K562 (cell line): ENCODE data around the gene TTC9C. TPM values are rescaled to one million over a fixed set of nuclear protein-coding genes. Genes with fewer than 3 reads are reported as not detected.

Experiments used
- CBX2 ChIP-seq: fragments of 200-600 bp; sonication (generic); IDR thresholded peaks from one replicate; pipeline ENCODE4 v1.6.1; 2012; ENCODE audit warnings: mild to moderate bottlenecking, low read length, inconsistent platforms; ENCODE audit not compliant: insufficient read depth, poor library complexity, severe bottlenecking
- CTCF ChIP-seq, 3 experiments: IDR thresholded peaks in 2 of 3; conservative IDR thresholded peaks in 1 of 3; 2 replicates each; pipeline ENCODE4 v1.5.1; 2011 to 2012; ENCODE audit warnings: low read length in 3 of 3, mild to moderate bottlenecking in 3 of 3, control low read depth in 2 of 3, improper control_type of control experiment in 1 of 3, inconsistent platforms in 1 of 3, low read depth in 1 of 3, mixed read lengths in 1 of 3, moderate library complexity in 1 of 3; ENCODE audit not compliant: insufficient read depth in 2 of 3
- DACH1 ChIP-seq: fragments of 450-650 bp; IDR thresholded peaks from 2 replicates; pipeline ENCODE4 v1.6.1; 2018; ENCODE audit not compliant: partially characterized antibody
- E2F4 ChIP-seq: sonication (generic); formaldehyde crosslinking; IDR thresholded peaks from 2 replicates; pipeline ENCODE4 v1.8.0; 2022; ENCODE audit warnings: mild to moderate bottlenecking, low read depth, missing genetic modification reagents
- E2F6 ChIP-seq, 2 experiments: IDR thresholded peaks; 2 replicates each; pipeline ENCODE4 v1.6.1; 2011; ENCODE audit warnings: borderline replicate concordance in 1 of 2, control low read depth in 1 of 2, low read depth in 1 of 2, low read length in 1 of 2, mild to moderate bottlenecking in 1 of 2, mixed read lengths in 1 of 2, moderate library complexity in 1 of 2; ENCODE audit not compliant: insufficient read depth in 1 of 2, insufficient read length in 1 of 2, poor library complexity in 1 of 2, severe bottlenecking in 1 of 2; ENCODE audit errors: extremely low read depth in 1 of 2
- KAT8 ChIP-seq: fragments of 450-650 bp; IDR thresholded peaks from 2 replicates; pipeline ENCODE4 v1.6.1; 2016; ENCODE audit warnings: low read depth, mild to moderate bottlenecking
- PHF8 ChIP-seq: fragments of 200-600 bp; sonication (generic); IDR thresholded peaks from 2 replicates; pipeline ENCODE4 v1.6.1; 2012; ENCODE audit warnings: mixed run types, mild to moderate bottlenecking, inconsistent platforms, low read length, moderate library complexity, borderline replicate concordance
- SIRT6 ChIP-seq: IDR thresholded peaks from one replicate; pipeline ENCODE4 v1.6.1; 2012; ENCODE audit warnings: low read depth, mild to moderate bottlenecking, control low read depth, inconsistent platforms, low read length, moderate library complexity
- TEAD4 ChIP-seq, 2 experiments: sonication (generic) in 1 of 2; formaldehyde crosslinking in 1 of 2; IDR thresholded peaks; 2 replicates each; pipeline versions ENCODE4 v1.6.1 to v1.8.0; 2012 to 2022; ENCODE audit warnings: borderline replicate concordance in 1 of 2, inconsistent platforms in 1 of 2, low read length in 1 of 2, mild to moderate bottlenecking in 1 of 2, missing genetic modification reagents in 1 of 2
- TOE1 ChIP-seq, 2 experiments: fragments of 450-650 bp in 1 of 2; sonication (generic) in 1 of 2; formaldehyde crosslinking in 1 of 2; IDR thresholded peaks; 2 replicates each; pipeline versions ENCODE4 v1.7.1 to v1.8.0; 2016 to 2022; ENCODE audit warnings: borderline replicate concordance in 2 of 2, mild to moderate bottlenecking in 2 of 2, antibody characterized with exemption in 1 of 2, inconsistent platforms in 1 of 2, low read depth in 1 of 2, missing genetic modification reagents in 1 of 2, moderate library complexity in 1 of 2
- YY1 ChIP-seq, 3 experiments: IDR thresholded peaks; 2 replicates each; pipeline ENCODE4 v1.6.1; 2011; ENCODE audit warnings: low read length in 2 of 3, mild to moderate bottlenecking in 2 of 3, moderate library complexity in 2 of 3, borderline replicate concordance in 1 of 3, control low read depth in 1 of 3, low read depth in 1 of 3; ENCODE audit not compliant: insufficient read depth in 3 of 3, insufficient replicate concordance in 2 of 3, control insufficient read depth in 1 of 3, insufficient read length in 1 of 3; ENCODE audit errors: extremely low read depth in 1 of 3
- ZBTB33 ChIP-seq: sonication (generic); formaldehyde crosslinking; IDR thresholded peaks from 2 replicates; pipeline ENCODE4 v1.8.1; 2023; ENCODE audit warnings: mild to moderate bottlenecking, missing genetic modification reagents
- ZHX1 ChIP-seq: fragments of 150-350 bp; conservative IDR thresholded peaks from 2 replicates; pipeline ENCODE4 v1.6.1; 2014; ENCODE audit warnings: low read length
- ZNF24 ChIP-seq: fragments of 450-650 bp; IDR thresholded peaks from 2 replicates; pipeline ENCODE4 v1.6.1; 2016
- polyA plus RNA-seq, 8 experiments: library from polyadenylated mRNA; depleted of rRNA in 4 of 8; stranded (reverse) in 5 of 8; unstranded in 3 of 8; fragments of >200 nt; fragmentation: Nextera tagmentation in 2 of 8; fragmentation: Illumina TruSeq in 1 of 8; extraction: Ambion mirVana in 2 of 8; extraction: Trizol in 1 of 8; gene quantifications; 2 replicates each; pipeline versions ENCODE4 v1.2.1 to v1.2.3, GENCODE V29; 2011 to 2014; ENCODE audit warnings: inconsistent platforms in 1 of 8, missing spikeins in 1 of 8
- total RNA-seq, 7 experiments: library from RNA; depleted of rRNA in 6 of 7; stranded (reverse); fragments of >200 nt in 6 of 7; fragmentation: Illumina TruSeq in 2 of 7; extraction: Trizol in 2 of 7; gene quantifications; 2 replicates each; pipeline versions ENCODE4 v1.2.1 to v1.2.3, GENCODE V29; 2011 to 2021; ENCODE audit warnings: low replicate concordance in 1 of 7

TTC9C gene
- total and polyA plus RNA-seq, 9 of the 15 experiments (the other 6 are each of a cell fraction or from before 2014, with no cell fraction given) = 32.8 to 59.0 (median 37.1) TPM

GRCh38 chr11:62709247-62710000 lies 18.9 kb upstream of the TTC9C start (continued):
- TF ChIP-seq ZHX1 (peak; percentile 61), E2F6 (IDR thresholded peaks at IDR 0.05; ENCODE audit: borderline replicate concordance in 1 of 2, extremely low read depth in 1 of 2, insufficient read depth in 1 of 2, insufficient read length in 1 of 2, low read depth in 1 of 2, low read length in 1 of 2, poor library complexity in 1 of 2, severe bottlenecking in 1 of 2) (no peak), ZBTB33 (CRISPR knock-in tag) (peak; percentile 82; the same call in 1 of the 2 replicates), TOE1 (IDR thresholded peaks at IDR 0.05; ENCODE audit: borderline replicate concordance) (no peak), TOE1 (CRISPR knock-in tag; IDR thresholded peaks at IDR 0.05; ENCODE audit: borderline replicate concordance, low read depth) (no peak), TEAD4 (IDR thresholded peaks at IDR 0.05; ENCODE audit: low read length) (peak; percentile 27; the same call in 1 of the 2 replicates), TEAD4 (CRISPR knock-in tag; IDR thresholded peaks at IDR 0.05; ENCODE audit: borderline replicate concordance) (no peak), KAT8 (0 out of 2 replicates have a peak, but pooled peaks have one; percentile 49), ZNF24 (no peak), PHF8 (no peak), CTCF (IDR thresholded peaks at IDR 0.05 in 2 of 3, conservative IDR thresholded peaks at IDR 0.05 in 1 of 3; ENCODE audit: insufficient read depth in 2 of 3, low read depth in 1 of 3, low read length in 3 of 3) (no peak), DACH1 (no peak), YY1 (IDR thresholded peaks at IDR 0.05; ENCODE audit: borderline replicate concordance in 1 of 3, control insufficient read depth in 1 of 3, extremely low read depth in 1 of 3, insufficient read depth in 3 of 3, insufficient read length in 1 of 3, insufficient replicate concordance in 2 of 3, low read depth in 1 of 3, low read length in 2 of 3) (peak; percentile 87 to 99 (median 98)), CBX2 (no peak), E2F4 (CRISPR knock-in tag) (no peak), SIRT6 (no peak)
